B cell (primary cell): Measurements from ENCODE around the gene STRBP.

Experiments used
- EZH2 ChIP-seq: IDR thresholded peaks from 2 replicates; pipeline ENCODE4 v1.6.1; 2012; ENCODE audit warnings: borderline replicate concordance, low read depth, mild to moderate bottlenecking, moderate library complexity, low read length; ENCODE audit not compliant: insufficient read depth, poor library complexity, severe bottlenecking
- TF ChIP-seq, protein P1 (sequence below): fragments of 200-600 bp; IDR thresholded peaks from one replicate; pipeline ENCODE4 v1.8.0; 2022; ENCODE audit warnings: antibody characterized with exemption, mild to moderate bottlenecking

DNA sequence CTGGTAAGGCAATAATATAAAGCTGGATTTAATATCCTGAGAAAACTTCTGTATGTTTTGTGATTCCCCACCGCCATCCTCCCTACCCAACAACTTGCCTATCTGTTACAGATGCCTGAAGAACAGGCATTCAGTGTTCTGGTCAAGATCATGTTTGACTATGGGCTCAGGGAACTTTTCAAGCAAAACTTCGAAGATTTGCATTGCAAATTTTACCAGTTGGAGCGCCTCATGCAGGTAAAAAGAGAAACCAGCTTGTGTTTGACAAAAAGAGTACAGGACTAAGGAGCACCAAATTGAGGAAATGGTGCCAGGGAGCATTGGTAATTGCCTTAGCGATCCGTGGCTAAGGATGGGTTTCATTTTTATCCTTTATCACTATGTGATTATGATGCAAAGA is 194.9 kb downstream of the STRBP start:
- TF ChIP-seq, protein P1, sequence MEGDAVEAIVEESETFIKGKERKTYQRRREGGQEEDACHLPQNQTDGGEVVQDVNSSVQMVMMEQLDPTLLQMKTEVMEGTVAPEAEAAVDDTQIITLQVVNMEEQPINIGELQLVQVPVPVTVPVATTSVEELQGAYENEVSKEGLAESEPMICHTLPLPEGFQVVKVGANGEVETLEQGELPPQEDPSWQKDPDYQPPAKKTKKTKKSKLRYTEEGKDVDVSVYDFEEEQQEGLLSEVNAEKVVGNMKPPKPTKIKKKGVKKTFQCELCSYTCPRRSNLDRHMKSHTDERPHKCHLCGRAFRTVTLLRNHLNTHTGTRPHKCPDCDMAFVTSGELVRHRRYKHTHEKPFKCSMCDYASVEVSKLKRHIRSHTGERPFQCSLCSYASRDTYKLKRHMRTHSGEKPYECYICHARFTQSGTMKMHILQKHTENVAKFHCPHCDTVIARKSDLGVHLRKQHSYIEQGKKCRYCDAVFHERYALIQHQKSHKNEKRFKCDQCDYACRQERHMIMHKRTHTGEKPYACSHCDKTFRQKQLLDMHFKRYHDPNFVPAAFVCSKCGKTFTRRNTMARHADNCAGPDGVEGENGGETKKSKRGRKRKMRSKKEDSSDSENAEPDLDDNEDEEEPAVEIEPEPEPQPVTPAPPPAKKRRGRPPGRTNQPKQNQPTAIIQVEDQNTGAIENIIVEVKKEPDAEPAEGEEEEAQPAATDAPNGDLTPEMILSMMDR: no peak
- no peak for TF ChIP-seq EZH2
